Fibroblast of skin of left biceps (primary cell): Measurements from ENCODE around the gene GPR65.

Experiments used
- DNase-seq, 2 experiments: peaks; one replicate each; pipeline ENCODE4 v3.0.0-alpha.2; 2013; ENCODE audit warnings: low read depth in 2 of 2

GPR65 gene

DNA sequence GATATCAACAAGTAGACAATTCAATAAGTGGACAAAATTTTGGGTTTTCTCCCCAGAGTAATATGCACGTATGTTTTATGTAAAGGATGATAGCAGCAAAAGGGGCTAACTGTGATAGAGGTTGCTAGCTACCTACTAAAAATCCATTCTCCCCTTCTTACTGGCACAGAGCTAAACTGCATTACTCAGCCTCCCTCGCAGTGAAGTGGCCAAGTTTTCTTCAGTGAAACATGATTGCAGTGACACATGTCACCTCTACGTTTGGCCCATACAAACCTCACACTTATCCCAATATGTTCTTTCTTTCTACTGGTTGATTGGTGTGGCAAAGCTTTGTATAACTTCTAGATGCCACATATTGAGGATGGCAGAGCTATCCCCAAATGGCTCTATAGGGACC is 34.3 kb downstream of the GPR65 start:
- no peak for DNase-seq

DNA sequence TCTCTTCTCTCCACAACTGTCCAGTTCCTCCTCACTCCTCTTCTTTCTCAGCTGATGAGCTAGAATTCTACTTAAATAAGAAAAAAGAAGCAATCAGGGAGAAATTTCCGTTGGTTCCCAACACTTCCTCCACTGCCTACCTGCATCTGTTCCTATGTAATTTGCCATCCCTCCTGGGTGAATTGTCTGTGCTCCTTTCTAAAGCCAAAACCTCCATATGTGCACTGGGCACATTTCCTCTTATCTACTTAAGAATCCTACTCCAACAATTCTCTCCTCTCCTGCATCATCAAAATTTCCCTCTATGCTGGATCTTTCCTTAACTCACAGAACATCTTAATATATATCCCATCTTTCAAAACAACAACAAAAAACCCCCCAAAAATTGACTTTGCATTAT is 35.2 kb downstream of the GPR65 start:
- DNase-seq = no peak

DNA sequence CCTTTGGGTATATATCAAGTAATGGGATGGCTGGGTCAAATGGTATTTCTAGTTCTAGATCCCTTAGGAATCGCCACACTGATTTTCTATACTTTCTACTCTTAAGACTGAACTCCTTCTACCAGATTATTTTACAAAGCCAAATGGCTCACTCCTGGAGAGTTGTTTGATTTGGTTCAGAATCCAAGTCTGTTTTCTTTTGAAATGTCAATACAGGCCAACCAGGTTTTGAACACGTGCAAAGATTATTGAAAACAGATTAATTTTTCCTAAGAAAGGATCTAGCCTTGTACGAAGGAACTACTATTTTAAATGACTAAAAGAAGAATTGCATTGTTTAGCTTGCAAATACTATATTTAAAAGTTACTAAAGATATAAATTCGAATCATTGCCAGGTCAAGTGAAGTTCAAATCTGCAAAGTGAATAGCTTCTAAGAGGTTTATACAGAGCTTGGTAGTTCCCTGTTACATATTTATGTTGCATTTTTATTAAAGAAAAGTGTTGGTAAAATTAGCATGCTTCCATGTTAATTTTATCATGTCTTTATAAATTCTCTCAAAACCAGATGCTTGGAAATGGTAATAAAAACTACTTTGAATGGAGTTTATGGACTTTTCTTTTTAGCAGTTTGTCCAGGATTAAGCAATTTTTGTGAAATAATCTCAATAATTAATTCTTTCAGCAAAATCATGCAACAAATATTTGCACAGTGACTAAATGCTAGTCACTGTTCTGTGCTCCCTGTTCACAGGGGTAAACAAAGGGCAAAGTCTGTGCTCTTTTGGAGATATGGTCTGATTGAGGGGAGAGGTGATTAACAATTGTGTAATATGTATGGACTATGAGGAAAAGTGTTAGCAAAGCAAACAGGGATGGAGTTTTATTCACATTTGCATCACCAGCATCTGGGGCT is 38.9 kb downstream of the GPR65 start:
- no peak for DNase-seq

GRCh38 chr14:88044444-88044758 is 39.5 kb downstream of the GPR65 start:
- DNase-seq = no peak

GRCh38 chr14:88044776-88045446 is 40.0 kb downstream of the GPR65 start:
- no peak for DNase-seq

- DNase-seq = no peak
These were observed 40.8 kb downstream of the GPR65 start for GRCh38 chr14:88045705-88046104.

GRCh38 chr14:88048351-88048750 is 43.4 kb downstream of the GPR65 start:
- DNase-seq = no peak

DNA sequence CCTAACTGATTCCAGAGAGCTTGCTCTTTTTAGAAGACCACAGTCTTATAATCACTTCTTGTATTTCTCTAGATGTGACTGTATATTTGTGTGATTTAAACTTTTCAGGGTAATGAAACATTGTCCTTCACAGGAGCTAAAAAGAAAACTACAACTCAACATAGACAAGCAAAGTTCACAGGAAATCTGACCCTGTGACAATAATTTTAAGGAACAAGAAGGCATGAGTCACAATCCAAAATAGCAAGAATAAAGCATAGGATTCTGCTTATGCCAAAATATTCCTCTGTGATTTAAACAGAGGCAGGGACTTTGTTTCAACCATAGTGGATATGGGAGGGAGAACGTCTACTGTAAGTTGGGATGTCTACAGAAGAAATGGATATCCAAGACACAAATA is 44.3 kb downstream of the GPR65 start:
- no peak for DNase-seq

- no peak for DNase-seq
These were observed 45.0 kb downstream of the GPR65 start for GRCh38 chr14:88049936-88050335.

DNA sequence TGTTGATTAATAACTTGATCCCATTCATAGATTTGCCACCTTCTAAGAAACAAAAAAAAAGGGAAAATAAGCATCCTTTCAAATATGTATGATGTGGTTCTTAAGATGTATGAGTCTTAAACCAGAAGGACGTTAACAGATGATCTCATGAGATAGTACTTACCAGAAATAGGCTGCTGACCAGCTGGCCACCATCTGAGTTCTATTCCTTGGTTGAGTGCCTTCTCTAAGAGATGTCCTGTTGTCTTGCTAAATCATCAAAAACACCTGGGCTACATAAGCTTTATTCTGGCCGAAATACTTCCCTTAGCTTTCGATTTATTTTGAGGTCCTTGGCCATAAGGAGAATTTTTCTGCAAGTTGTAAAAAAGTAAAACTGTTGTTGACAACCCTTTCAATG is 55.6 kb downstream of the GPR65 start:
- DNase-seq = no peak

DNA sequence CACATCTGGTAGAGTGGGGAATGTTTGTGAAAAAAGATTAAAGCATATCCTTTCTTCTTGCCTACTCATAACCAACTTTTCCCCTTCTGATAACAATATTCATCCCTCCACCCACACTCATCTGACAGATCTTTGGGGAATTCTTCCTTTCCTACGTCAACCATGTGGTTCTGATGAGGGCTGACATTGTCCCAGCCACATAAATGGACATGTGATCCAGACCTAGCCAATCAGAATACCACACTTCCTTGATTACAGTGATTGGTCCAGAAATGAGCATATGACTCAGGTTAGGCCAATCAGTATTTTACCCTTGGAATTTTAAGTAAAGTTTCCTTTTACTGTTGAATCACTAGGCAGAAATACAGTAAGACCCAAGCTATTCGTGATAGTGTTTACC is 58.9 kb downstream of the GPR65 start:
- no peak for DNase-seq
